Measurements from ENCODE around the gene CDA. TPM values are rescaled to one million over a fixed set of nuclear protein-coding genes. Genes with fewer than 3 reads are reported as not detected.

Gene CDA
- total RNA-seq, 2 experiments from 2014 or later = 0.38 to 0.50 TPM

- no peaks in the 10 kb centered on the region for H3K9me3 ChIP-seq (ENCODE audit: control insufficient read depth in 1 of 2, insufficient read depth in 1 of 2, low read length in 2 of 2)
- peaks cover 29% of the 10 kb centered on the region for H3K4me1 ChIP-seq (ENCODE audit: insufficient read depth, low read length)
- no peaks in the 10 kb centered on the region for H3K27me3 ChIP-seq (ENCODE audit: control insufficient read depth in 1 of 2, insufficient read depth in 2 of 2, low read length in 2 of 2)
- H3K36me3 ChIP-seq (ENCODE audit: insufficient read depth, low read length) = peaks cover 5% of the 10 kb centered on the region
- TF ChIP-seq CTCF (IDR thresholded peaks at IDR 0.05) = no peak
- peaks cover 36% of the 10 kb centered on the region for H3K4me1 Mint-ChIP-seq (ENCODE audit: low read depth)
- H3K9me3 Mint-ChIP-seq = no peaks in the 10 kb centered on the region
- no peaks in the 10 kb centered on the region for H3K27me3 Mint-ChIP-seq
- ChIA-PET POLR2A (no interaction called here), CTCF (interaction anchor here (0.7 kb wide), 1 partner anchor 33 kb away, joined by 3 read pairs; no protein-coding TSS in a partner anchor)
- ATAC-seq (ENCODE audit: poor library complexity) (no peak), DNase-seq (no peak)
- no peak overlapping the region for H3K27ac ChIP-seq (ENCODE audit: low read depth in 1 of 2, low read length in 2 of 2)
- H3K27ac Mint-ChIP-seq = no peak overlapping the region
- no peak overlapping the region for H3K4me3 Mint-ChIP-seq
- H3K4me3 ChIP-seq (ENCODE audit: low read length) = no peak overlapping the region
- H3K36me3 Mint-ChIP-seq (ENCODE audit: low read depth) = peaks cover 23% of the 10 kb centered on the region
- intact Hi-C loops (cut with DNase I, micrococcal nuclease) = no loop called here
These were observed 75.2 kb downstream of the CDA start for GRCh38 chr1:20663969-20664715.

- ATAC-seq (ENCODE audit: poor library complexity) (no peak), DNase-seq (no peak)
- ChIA-PET POLR2A (no interaction called here), CTCF (interaction anchor here (1.9 kb wide), 1 partner anchor 31 kb away, joined by 5 read pairs; no protein-coding TSS in a partner anchor)
- peaks cover 15% of the 10 kb centered on the region for H3K4me1 ChIP-seq (ENCODE audit: insufficient read depth, low read length)
- H3K27ac ChIP-seq (ENCODE audit: low read depth in 1 of 2, low read length in 2 of 2) = no peak overlapping the region
- no peaks in the 10 kb centered on the region for H3K27me3 Mint-ChIP-seq
- intact Hi-C loops (cut with DNase I, micrococcal nuclease) = no loop called here
- H3K9me3 Mint-ChIP-seq = no peaks in the 10 kb centered on the region
- no peaks in the 10 kb centered on the region for H3K9me3 ChIP-seq (ENCODE audit: control insufficient read depth in 1 of 2, insufficient read depth in 1 of 2, low read length in 2 of 2)
- H3K36me3 Mint-ChIP-seq (ENCODE audit: low read depth) = peaks cover 7% of the 10 kb centered on the region
- no peak overlapping the region for H3K27ac Mint-ChIP-seq
- peaks cover 21% of the 10 kb centered on the region for H3K4me1 Mint-ChIP-seq (ENCODE audit: low read depth)
- no peaks in the 10 kb centered on the region for H3K36me3 ChIP-seq (ENCODE audit: insufficient read depth, low read length)
- no peak overlapping the region for H3K4me3 Mint-ChIP-seq
- TF ChIP-seq CTCF (IDR thresholded peaks at IDR 0.05) = no peak
- no peaks in the 10 kb centered on the region for H3K27me3 ChIP-seq (ENCODE audit: control insufficient read depth in 1 of 2, insufficient read depth in 2 of 2, low read length in 2 of 2)
- no peak overlapping the region for H3K4me3 ChIP-seq (ENCODE audit: low read length)
These were observed 76.8 kb downstream of the CDA start for GRCh38 chr1:20665726-20666125.

- DNase-seq (no peak), ATAC-seq (ENCODE audit: poor library complexity) (no peak)
- Histone ChIP-seq H3K27ac (ENCODE audit: low read depth in 1 of 2, low read length in 2 of 2) (no peak overlapping the region), H3K4me1 (ENCODE audit: insufficient read depth, low read length) (peaks cover 12% of the 10 kb centered on the region), H3K27me3 (ENCODE audit: control insufficient read depth in 1 of 2, insufficient read depth in 2 of 2, low read length in 2 of 2) (no peaks in the 10 kb centered on the region), H3K4me3 (ENCODE audit: low read length) (no peak overlapping the region), H3K36me3 (ENCODE audit: insufficient read depth, low read length) (no peaks in the 10 kb centered on the region), H3K9me3 (ENCODE audit: control insufficient read depth in 1 of 2, insufficient read depth in 1 of 2, low read length in 2 of 2) (no peaks in the 10 kb centered on the region)
- intact Hi-C loops (cut with DNase I, micrococcal nuclease) = no loop called here
- peaks cover 3% of the 10 kb centered on the region for H3K36me3 Mint-ChIP-seq (ENCODE audit: low read depth)
- no peak overlapping the region for H3K27ac Mint-ChIP-seq
- ChIA-PET CTCF (interaction anchor here (1.9 kb wide), 1 partner anchor 30 kb away, joined by 5 read pairs; no protein-coding TSS in a partner anchor), POLR2A (interaction anchor here (1.0 kb wide), 1 partner anchor 32 kb away, joined by 3 read pairs; no protein-coding TSS in a partner anchor)
- no peaks in the 10 kb centered on the region for H3K27me3 Mint-ChIP-seq
- H3K4me1 Mint-ChIP-seq (ENCODE audit: low read depth) = peaks cover 16% of the 10 kb centered on the region
- H3K4me3 Mint-ChIP-seq = no peak overlapping the region
- no peak for TF ChIP-seq CTCF (IDR thresholded peaks at IDR 0.05)
- H3K9me3 Mint-ChIP-seq = no peaks in the 10 kb centered on the region
These were observed 77.2 kb downstream of the CDA start for GRCh38 chr1:20666146-20666545.
